HG03575 (cell line): ENCODE results near the gene LIMS3.
A peak's percentile ranks its signal among the peaks of the same experiment; 100 is the strongest.
"Not testable (repeated sequence)": the region's sequence is repeated elsewhere in the genome, so short reads cannot be mapped to it uniquely, and the experiment has no call there.

Experiments used
- ATAC-seq: cut with Tn5 transposase; IDR thresholded peaks from one replicate; pipeline ENCODE4 v1.9.1; 2021; ENCODE audit not compliant: unreplicated experiment, insufficient number of reproducible peaks, low FRiP score; ENCODE audit errors: extremely low read depth

Gene LIMS3

GRCh38 chr2:109898462-109899336 is at the start of gene LIMS3:
LIMS3 (plus strand) TSS chr2:109898688; CDS start chr2:109898729, 41 bp downstream.
- ATAC-seq, result not testable (repeated sequence)

GRCh38 chr2:109871129-109871751 is 27.2 kb upstream of the LIMS3 start:
- ATAC-seq, result not testable (repeated sequence)

- ATAC-seq, result not testable (repeated sequence)
Observed at GRCh38 chr2:109876625-109877024, 21.9 kb upstream of the LIMS3 start.

- not testable (repeated sequence) for ATAC-seq
Observed at GRCh38 chr2:109882112-109882511, 16.4 kb upstream of the LIMS3 start.

GRCh38 chr2:109888414-109888813 is 10.1 kb upstream of the LIMS3 start:
- ATAC-seq, result not testable (repeated sequence)

GRCh38 chr2:109889909-109890308 is 8.6 kb upstream of the LIMS3 start:
- ATAC-seq, result not testable (repeated sequence)

- ATAC-seq, result not testable (repeated sequence)
Observed at GRCh38 chr2:109891024-109891423, 7.5 kb upstream of the LIMS3 start.

- ATAC-seq, result not testable (repeated sequence)
Observed at GRCh38 chr2:109893736-109894135, 4.8 kb upstream of the LIMS3 start.

GRCh38 chr2:109894141-109894540 is 4.3 kb upstream of the LIMS3 start:
- not testable (repeated sequence) for ATAC-seq

GRCh38 chr2:109895090-109895869 is 3.2 kb upstream of the LIMS3 start:
- ATAC-seq, result not testable (repeated sequence)

GRCh38 chr2:109896212-109896611 is 2.3 kb upstream of the LIMS3 start:
- peak; percentile 90 for ATAC-seq

GRCh38 chr2:109897769-109898461 is 573 bp upstream of the LIMS3 start:
- not testable (repeated sequence) for ATAC-seq

- peak; percentile 45 for ATAC-seq
Observed at GRCh38 chr2:109905796-109906195, 7.3 kb downstream of the LIMS3 start.

GRCh38 chr2:109908626-109909025 is 10.1 kb downstream of the LIMS3 start:
- ATAC-seq, result not testable (repeated sequence)

- not testable (repeated sequence) for ATAC-seq
Observed at GRCh38 chr2:109910789-109911188, 12.3 kb downstream of the LIMS3 start.

- not testable (repeated sequence) for ATAC-seq
Observed at GRCh38 chr2:109913911-109914310, 15.4 kb downstream of the LIMS3 start.

GRCh38 chr2:109914552-109914951 is 16.1 kb downstream of the LIMS3 start:
- ATAC-seq, result not testable (repeated sequence)

GRCh38 chr2:109915830-109916229 is 17.3 kb downstream of the LIMS3 start:
- ATAC-seq, result not testable (repeated sequence)

- not testable (repeated sequence) for ATAC-seq
Observed at GRCh38 chr2:109920162-109920561, 21.7 kb downstream of the LIMS3 start.
